Measurements from ENCODE around the gene MTHFS.
A peak's percentile ranks its signal among the peaks of the same experiment; 100 is the strongest.
"Not testable (repeated sequence)": the region's sequence is repeated elsewhere in the genome, so short reads cannot be mapped to it uniquely, and the experiment has no call there.

Gene MTHFS

DNA sequence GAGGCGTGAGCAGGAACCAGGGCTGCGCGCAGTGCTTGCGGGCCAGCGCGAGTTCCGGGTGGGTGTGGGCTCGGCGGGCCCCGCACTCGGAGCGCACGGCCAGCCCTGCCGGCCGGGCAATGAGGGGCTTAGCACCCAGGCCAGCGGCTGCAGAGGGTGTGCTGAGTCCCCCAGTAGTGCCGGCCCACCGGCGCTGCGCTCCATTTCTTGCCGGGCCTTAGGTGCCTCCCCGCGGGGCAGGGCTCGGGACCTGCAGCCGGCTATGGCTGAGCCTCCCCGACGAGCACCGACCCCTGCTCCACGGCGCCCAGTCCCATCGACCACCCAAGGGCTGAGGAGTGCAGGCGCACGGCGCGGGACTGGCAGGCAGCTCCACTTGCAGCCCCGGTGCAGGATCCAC, 29.3 kb upstream of the MTHFS start:
- H3K4me1 ChIP-seq (ENCODE audit: control insufficient read depth, low read depth, low read length); H3K4me3 ChIP-seq (ENCODE audit: low read length); H3K9ac ChIP-seq (ENCODE audit: low read length); H3K27me3 ChIP-seq (ENCODE audit: control insufficient read depth, insufficient read depth, low read length); H3K9me3 ChIP-seq (ENCODE audit: control insufficient read depth, low read depth, low read length); H3K27ac ChIP-seq (ENCODE audit: low read length); H3K36me3 ChIP-seq (ENCODE audit: control insufficient read depth, low read depth, low read length): not testable (repeated sequence)

GRCh38 chr15:79924379-79924778, 27.6 kb upstream of the MTHFS start:
- no peak overlapping the region for H3K27ac ChIP-seq (ENCODE audit: low read length)
- peak overlapping the region; percentile 73 for H3K9ac ChIP-seq (ENCODE audit: low read length)

GRCh38 chr15:79923515-79924169, 26.8 kb upstream of the MTHFS start:
- Histone ChIP-seq H3K27me3 (ENCODE audit: control insufficient read depth, insufficient read depth, low read length) (no peaks in the 10 kb centered on the region), H3K27ac (ENCODE audit: low read length) (peak overlapping the region; percentile 91), H3K4me1 (ENCODE audit: control insufficient read depth, low read depth, low read length) (no peaks in the 10 kb centered on the region), H3K9me3 (ENCODE audit: control insufficient read depth, low read depth, low read length) (peaks cover 17% of the 10 kb centered on the region), H3K4me3 (ENCODE audit: low read length) (peak overlapping the region; percentile 93), H3K36me3 (ENCODE audit: control insufficient read depth, low read depth, low read length) (peaks cover 2% of the 10 kb centered on the region), H3K9ac (ENCODE audit: low read length) (peak overlapping the region; percentile 87)

More at GRCh38 chr15:79924379-79924778, 27.6 kb upstream of the MTHFS start:
- Histone ChIP-seq H3K36me3 (ENCODE audit: control insufficient read depth, low read depth, low read length) (peaks cover 2% of the 10 kb centered on the region), H3K27me3 (ENCODE audit: control insufficient read depth, insufficient read depth, low read length) (no peaks in the 10 kb centered on the region), H3K4me1 (ENCODE audit: control insufficient read depth, low read depth, low read length) (no peaks in the 10 kb centered on the region), H3K9me3 (ENCODE audit: control insufficient read depth, low read depth, low read length) (peaks cover 11% of the 10 kb centered on the region), H3K4me3 (ENCODE audit: low read length) (peak overlapping the region; percentile 93)

- no peaks in the 10 kb centered on the region for H3K27me3 ChIP-seq (ENCODE audit: control insufficient read depth, insufficient read depth, low read length)
- H3K27ac ChIP-seq (ENCODE audit: low read length), result peak overlapping the region; percentile 71
- H3K36me3 ChIP-seq (ENCODE audit: control insufficient read depth, low read depth, low read length), result peaks cover 2% of the 10 kb centered on the region
- H3K4me1 ChIP-seq (ENCODE audit: control insufficient read depth, low read depth, low read length), result no peaks in the 10 kb centered on the region
- H3K9ac ChIP-seq (ENCODE audit: low read length), result peak overlapping the region; percentile 87
- peaks cover 21% of the 10 kb centered on the region for H3K9me3 ChIP-seq (ENCODE audit: control insufficient read depth, low read depth, low read length)
- peak overlapping the region; percentile 93 for H3K4me3 ChIP-seq (ENCODE audit: low read length)
Observed at GRCh38 chr15:79923079-79923514, 26.3 kb upstream of the MTHFS start.

- peak overlapping the region; percentile 87 for H3K9ac ChIP-seq (ENCODE audit: low read length)
- no peaks in the 10 kb centered on the region for H3K4me1 ChIP-seq (ENCODE audit: control insufficient read depth, low read depth, low read length)
- H3K4me3 ChIP-seq (ENCODE audit: low read length), result peak overlapping the region; percentile 93
- H3K36me3 ChIP-seq (ENCODE audit: control insufficient read depth, low read depth, low read length), result peaks cover 4% of the 10 kb centered on the region
- peaks cover 26% of the 10 kb centered on the region for H3K9me3 ChIP-seq (ENCODE audit: control insufficient read depth, low read depth, low read length)
- H3K27ac ChIP-seq (ENCODE audit: low read length), result peak overlapping the region; percentile 71
- no peaks in the 10 kb centered on the region for H3K27me3 ChIP-seq (ENCODE audit: control insufficient read depth, insufficient read depth, low read length)
Observed at GRCh38 chr15:79922512-79923078, 25.8 kb upstream of the MTHFS start.

DNA sequence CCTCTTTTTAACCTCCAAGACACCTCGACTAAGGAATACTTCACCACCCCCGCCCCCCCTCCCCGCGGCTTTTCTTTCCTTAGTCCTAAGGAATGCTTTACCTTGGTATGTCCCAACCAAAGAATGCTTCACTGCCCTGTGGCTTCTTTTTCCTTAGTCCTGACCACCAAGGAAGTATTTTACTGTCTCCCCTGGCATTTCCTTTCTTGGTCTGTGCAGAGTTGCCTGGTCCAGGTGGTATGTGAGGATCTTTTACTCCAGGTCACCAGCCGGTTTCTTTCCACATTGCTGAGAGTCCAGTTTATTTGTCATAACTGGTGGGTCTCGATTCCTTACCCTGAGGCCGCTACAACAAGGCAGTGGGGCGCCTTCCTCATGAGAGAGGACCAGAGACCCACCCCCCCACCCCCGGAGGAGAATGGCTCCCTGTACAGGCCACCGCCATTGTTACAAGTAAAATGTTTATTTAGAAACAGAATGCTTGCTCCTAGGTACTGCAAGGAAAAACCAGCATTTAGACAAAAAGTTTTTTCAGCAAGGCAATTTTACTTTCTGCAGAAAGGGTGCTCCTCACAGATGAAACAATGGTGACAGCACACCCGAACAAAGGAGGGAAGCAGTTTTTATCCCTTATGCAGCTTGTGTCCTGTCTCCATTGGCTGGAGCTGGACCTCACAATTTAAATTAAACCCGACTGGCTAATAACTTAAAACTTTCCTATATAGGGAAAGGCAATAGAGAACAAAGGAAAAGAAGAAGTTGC, 23.1 kb upstream of the MTHFS start:
- Histone ChIP-seq H3K9ac (ENCODE audit: low read length) (no peak overlapping the region), H3K27me3 (ENCODE audit: control insufficient read depth, insufficient read depth, low read length) (no peaks in the 10 kb centered on the region), H3K27ac (ENCODE audit: low read length) (no peak overlapping the region), H3K4me1 (ENCODE audit: control insufficient read depth, low read depth, low read length) (no peaks in the 10 kb centered on the region), H3K9me3 (ENCODE audit: control insufficient read depth, low read depth, low read length) (peaks cover 43% of the 10 kb centered on the region), H3K36me3 (ENCODE audit: control insufficient read depth, low read depth, low read length) (peaks cover 7% of the 10 kb centered on the region), H3K4me3 (ENCODE audit: low read length) (no peak overlapping the region)

DNA sequence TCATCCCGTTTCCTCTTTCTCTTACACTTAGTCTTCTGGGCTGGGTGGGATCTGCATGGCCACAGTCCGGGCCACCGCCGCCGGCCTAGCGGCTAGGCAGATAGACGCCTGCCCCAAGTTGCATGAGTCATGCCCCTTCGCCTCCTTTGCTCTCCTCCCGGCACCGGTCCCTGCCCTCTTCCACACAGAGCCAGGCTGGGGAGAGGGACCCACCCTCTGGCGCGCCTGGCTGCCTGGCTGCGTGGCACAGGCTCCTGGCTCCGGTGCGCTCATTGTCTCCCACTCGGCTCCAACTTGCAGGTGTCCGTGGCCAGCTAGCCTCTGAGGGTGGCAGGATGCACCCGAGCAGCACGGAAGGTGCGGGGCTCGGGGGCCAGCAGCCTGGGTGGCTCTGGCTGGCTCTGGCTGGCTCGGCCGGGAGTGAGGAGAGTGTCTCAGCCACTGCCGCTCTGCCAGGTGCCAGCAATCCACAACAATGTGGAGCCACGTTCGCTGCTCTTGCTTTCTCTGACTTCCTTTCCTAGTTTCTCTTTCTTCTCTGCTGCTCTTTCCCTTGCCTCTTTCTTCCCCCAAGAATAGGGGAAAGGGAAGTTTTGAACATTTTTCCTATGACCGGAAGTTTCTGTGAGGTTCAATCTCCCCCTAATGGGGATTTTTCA, 22.4 kb upstream of the MTHFS start:
- Histone ChIP-seq H3K36me3 (ENCODE audit: control insufficient read depth, low read depth, low read length) (peaks cover 7% of the 10 kb centered on the region), H3K9me3 (ENCODE audit: control insufficient read depth, low read depth, low read length) (peaks cover 49% of the 10 kb centered on the region), H3K9ac (ENCODE audit: low read length) (no peak overlapping the region), H3K4me3 (ENCODE audit: low read length) (no peak overlapping the region), H3K4me1 (ENCODE audit: control insufficient read depth, low read depth, low read length) (no peaks in the 10 kb centered on the region), H3K27me3 (ENCODE audit: control insufficient read depth, insufficient read depth, low read length) (no peaks in the 10 kb centered on the region), H3K27ac (ENCODE audit: low read length) (no peak overlapping the region)

GRCh38 chr15:79918278-79918677, 21.5 kb upstream of the MTHFS start:
- H3K4me1 ChIP-seq (ENCODE audit: control insufficient read depth, low read depth, low read length), result no peaks in the 10 kb centered on the region
- no peak overlapping the region for H3K9ac ChIP-seq (ENCODE audit: low read length)
- peaks cover 49% of the 10 kb centered on the region for H3K9me3 ChIP-seq (ENCODE audit: control insufficient read depth, low read depth, low read length)
- no peak overlapping the region for H3K27ac ChIP-seq (ENCODE audit: low read length)
- no peak overlapping the region for H3K4me3 ChIP-seq (ENCODE audit: low read length)
- H3K36me3 ChIP-seq (ENCODE audit: control insufficient read depth, low read depth, low read length), result peaks cover 11% of the 10 kb centered on the region
- H3K27me3 ChIP-seq (ENCODE audit: control insufficient read depth, insufficient read depth, low read length), result no peaks in the 10 kb centered on the region

GRCh38 chr15:79916502-79917132, 19.8 kb upstream of the MTHFS start:
- H3K4me3 ChIP-seq (ENCODE audit: low read length), result no peak overlapping the region
- H3K27me3 ChIP-seq (ENCODE audit: control insufficient read depth, insufficient read depth, low read length), result no peaks in the 10 kb centered on the region
- no peak overlapping the region for H3K27ac ChIP-seq (ENCODE audit: low read length)
- no peaks in the 10 kb centered on the region for H3K4me1 ChIP-seq (ENCODE audit: control insufficient read depth, low read depth, low read length)
- H3K9ac ChIP-seq (ENCODE audit: low read length), result no peak overlapping the region
- H3K9me3 ChIP-seq (ENCODE audit: control insufficient read depth, low read depth, low read length), result peaks cover 49% of the 10 kb centered on the region
- peaks cover 11% of the 10 kb centered on the region for H3K36me3 ChIP-seq (ENCODE audit: control insufficient read depth, low read depth, low read length)

DNA sequence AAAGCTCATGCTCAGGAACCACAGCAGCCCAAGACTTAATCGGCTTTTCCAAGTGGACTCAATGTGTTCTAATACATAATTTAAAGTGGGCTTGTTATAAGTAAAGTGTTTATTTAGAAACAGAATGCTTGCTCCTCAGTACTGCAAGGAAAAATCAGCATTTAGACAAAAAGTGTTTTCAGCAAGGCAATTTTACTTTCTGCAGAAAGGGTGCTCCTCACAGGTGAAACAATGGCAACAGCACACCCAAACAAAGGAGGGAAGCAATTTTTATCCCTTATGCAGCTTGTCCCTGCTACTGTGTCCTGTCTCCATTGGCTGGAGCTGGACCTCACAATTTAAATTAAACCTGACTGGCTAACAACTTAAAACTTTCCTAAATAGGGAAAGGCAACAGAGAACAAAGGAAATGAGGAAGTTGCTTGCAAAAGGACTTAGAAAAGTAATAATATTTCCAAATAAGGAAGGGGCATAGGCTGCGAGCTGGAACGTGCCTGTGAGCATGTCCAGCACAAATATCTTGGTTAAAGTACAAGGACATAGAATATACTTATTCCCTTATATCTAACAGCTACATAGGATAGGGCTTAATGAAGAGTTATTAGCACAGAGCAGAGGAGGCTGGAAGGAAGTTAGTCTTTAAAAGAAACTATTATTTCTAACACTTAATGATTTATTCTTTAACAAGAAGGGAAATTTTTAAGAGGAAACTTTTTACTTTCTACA, 19.1 kb upstream of the MTHFS start:
- H3K9ac ChIP-seq (ENCODE audit: low read length); H3K27ac ChIP-seq (ENCODE audit: low read length); H3K27me3 ChIP-seq (ENCODE audit: control insufficient read depth, insufficient read depth, low read length); H3K4me3 ChIP-seq (ENCODE audit: low read length); H3K4me1 ChIP-seq (ENCODE audit: control insufficient read depth, low read depth, low read length): not testable (repeated sequence)
- Histone ChIP-seq H3K36me3 (ENCODE audit: control insufficient read depth, low read depth, low read length) (peaks cover 11% of the 10 kb centered on the region), H3K9me3 (ENCODE audit: control insufficient read depth, low read depth, low read length) (peaks cover 49% of the 10 kb centered on the region)
